GM12873 (cell line): Measurements from ENCODE around the gene PRKN.
A peak's percentile ranks its signal among the peaks of the same experiment; 100 is the strongest.

Source experiments
- TF ChIP-seq, protein P1 (sequence below): IDR thresholded peaks from 2 replicates; pipeline ENCODE4 v1.5.1; 2012; ENCODE audit warnings: low read depth, mild to moderate bottlenecking, moderate library complexity, low read length, control low read depth; ENCODE audit not compliant: insufficient read depth; ENCODE audit errors: missing control alignments

PRKN gene

DNA sequence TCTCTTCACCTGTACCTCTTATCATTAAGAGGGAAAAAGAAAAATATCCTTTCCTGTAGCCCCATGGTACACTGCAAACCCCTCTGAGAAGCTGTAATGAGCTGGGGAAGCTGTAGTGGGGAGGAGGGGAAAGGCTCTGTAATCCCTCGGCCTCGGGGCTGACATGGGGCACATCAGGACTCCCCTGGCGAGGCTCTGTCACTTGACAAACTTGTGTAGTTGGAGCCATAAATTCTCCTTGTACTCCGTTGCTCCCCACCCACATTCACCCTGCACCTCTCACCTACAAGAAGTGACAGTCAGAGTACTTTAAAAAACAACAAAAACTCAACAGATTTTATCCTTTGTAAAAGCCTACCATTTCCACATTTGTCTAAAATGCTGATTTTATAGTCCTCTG, 978.0 kb downstream of the PRKN start:
- TF ChIP-seq, protein P1, sequence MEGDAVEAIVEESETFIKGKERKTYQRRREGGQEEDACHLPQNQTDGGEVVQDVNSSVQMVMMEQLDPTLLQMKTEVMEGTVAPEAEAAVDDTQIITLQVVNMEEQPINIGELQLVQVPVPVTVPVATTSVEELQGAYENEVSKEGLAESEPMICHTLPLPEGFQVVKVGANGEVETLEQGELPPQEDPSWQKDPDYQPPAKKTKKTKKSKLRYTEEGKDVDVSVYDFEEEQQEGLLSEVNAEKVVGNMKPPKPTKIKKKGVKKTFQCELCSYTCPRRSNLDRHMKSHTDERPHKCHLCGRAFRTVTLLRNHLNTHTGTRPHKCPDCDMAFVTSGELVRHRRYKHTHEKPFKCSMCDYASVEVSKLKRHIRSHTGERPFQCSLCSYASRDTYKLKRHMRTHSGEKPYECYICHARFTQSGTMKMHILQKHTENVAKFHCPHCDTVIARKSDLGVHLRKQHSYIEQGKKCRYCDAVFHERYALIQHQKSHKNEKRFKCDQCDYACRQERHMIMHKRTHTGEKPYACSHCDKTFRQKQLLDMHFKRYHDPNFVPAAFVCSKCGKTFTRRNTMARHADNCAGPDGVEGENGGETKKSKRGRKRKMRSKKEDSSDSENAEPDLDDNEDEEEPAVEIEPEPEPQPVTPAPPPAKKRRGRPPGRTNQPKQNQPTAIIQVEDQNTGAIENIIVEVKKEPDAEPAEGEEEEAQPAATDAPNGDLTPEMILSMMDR = no peak

- TF ChIP-seq, protein P1 = peak; percentile 53
Observed at GRCh38 chr6:161748535-161749416, 978.8 kb downstream of the PRKN start.

DNA sequence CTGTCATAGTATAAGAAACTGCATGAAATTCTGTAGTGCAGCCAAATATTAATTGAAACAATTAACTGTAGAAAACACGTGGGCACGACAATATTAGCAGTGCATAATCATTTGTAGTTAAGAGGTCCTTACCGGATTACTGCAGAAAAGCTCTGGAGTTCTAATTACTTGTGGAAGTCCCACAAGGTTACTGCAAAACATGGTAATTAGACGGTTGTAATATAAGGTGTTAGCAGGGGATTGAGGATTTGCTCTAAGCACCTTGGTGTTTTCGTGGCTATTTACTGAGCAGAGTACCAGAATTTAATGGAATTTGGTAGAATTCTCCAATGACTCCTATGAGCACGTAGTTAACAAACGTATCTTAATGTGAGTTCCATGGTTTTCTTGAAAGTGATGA, 980.1 kb downstream of the PRKN start:
- TF ChIP-seq, protein P1 = no peak

- TF ChIP-seq, protein P1 = no peak
Observed at GRCh38 chr6:161745594-161746141, 981.9 kb downstream of the PRKN start.

- TF ChIP-seq, protein P1 = no peak
Observed at GRCh38 chr6:161745128-161745527, 982.4 kb downstream of the PRKN start.

GRCh38 chr6:161744211-161745067, 983.1 kb downstream of the PRKN start:
- TF ChIP-seq, protein P1 = no peak

- TF ChIP-seq, protein P1 = no peak
Observed at GRCh38 chr6:161743509-161744178, 983.9 kb downstream of the PRKN start.
